CD8-positive, alpha-beta memory T cell (primary cell): ENCODE data around the gene IGLON5. TPM values are rescaled to one million over a fixed set of nuclear protein-coding genes. Genes with fewer than 3 reads are reported as not detected.

Source experiments
- CTCF ChIA-PET: fragments of 350-600 bp; sonication (Branson Sonifier 250); formaldehyde crosslinking; loops from one replicate; lab custom pipeline; 2021; ENCODE audit warnings: antibody characterized with exemption; lab: Charles Lee
- POLR2A ChIA-PET: fragments of 350-600 bp; sonication (Branson Sonifier 250); formaldehyde crosslinking; loops from one replicate; lab custom pipeline; 2021; ENCODE audit warnings: antibody characterized with exemption; lab: Charles Lee
- DNase-seq, 5 donors: peaks; one replicate each; pipeline versions ENCODE4 v3.0.0 to v3.0.0-alpha.2; 2020 to 2022; ENCODE audit warnings: mixed read lengths in 1 of 5
- H3K27ac ChIP-seq: one replicate; pipeline ENCODE4 v1.7.0; 2013; ENCODE audit warnings: low read depth, mild to moderate bottlenecking, low read length, moderate library complexity
- H3K27me3 ChIP-seq: 2 replicates; pipeline ENCODE4 v1.7.0; 2013; ENCODE audit warnings: low read length, mild to moderate bottlenecking; ENCODE audit not compliant: insufficient read depth, poor library complexity, severe bottlenecking
- H3K36me3 ChIP-seq: 2 replicates; pipeline ENCODE4 v1.7.0; 2013; ENCODE audit warnings: mild to moderate bottlenecking, low read length, moderate library complexity; ENCODE audit not compliant: insufficient read depth
- H3K4me1 ChIP-seq: 2 replicates; pipeline ENCODE4 v1.7.0; 2013; ENCODE audit warnings: mild to moderate bottlenecking, low read length, moderate library complexity; ENCODE audit not compliant: insufficient read depth
- H3K4me3 ChIP-seq: 2 replicates; pipeline ENCODE4 v1.7.0; 2013; ENCODE audit warnings: mild to moderate bottlenecking, low read length
- H3K9me3 ChIP-seq: 2 replicates; pipeline ENCODE4 v1.7.0; 2013; ENCODE audit warnings: mild to moderate bottlenecking, low read length
- H3K27ac Mint-ChIP-seq, 8 donors: one replicate each; pipeline ENCODE4 v1.8.0; 2020 to 2021; ENCODE audit warnings: mixed read lengths in 8 of 8, mild to moderate bottlenecking in 6 of 8, inconsistent platforms in 3 of 8, moderate library complexity in 3 of 8
- H3K27me3 Mint-ChIP-seq, 2 donors: one replicate each; pipeline ENCODE4 v1.8.0; 2020 to 2021; ENCODE audit warnings: mixed read lengths in 2 of 2, mild to moderate bottlenecking in 1 of 2, moderate library complexity in 1 of 2
- H3K36me3 Mint-ChIP-seq, 3 donors: one replicate each; pipeline ENCODE4 v1.8.0; 2020 to 2021; ENCODE audit warnings: mixed read lengths in 3 of 3, inconsistent platforms in 1 of 3, mild to moderate bottlenecking in 1 of 3
- H3K4me1 Mint-ChIP-seq, 3 donors: one replicate each; pipeline ENCODE4 v1.8.0; 2020 to 2021; ENCODE audit warnings: mixed read lengths in 3 of 3, inconsistent platforms in 1 of 3, mild to moderate bottlenecking in 1 of 3
- H3K4me3 Mint-ChIP-seq, 7 donors: one replicate each; pipeline ENCODE4 v1.8.0; 2020 to 2021; ENCODE audit warnings: mixed read lengths in 7 of 7, mild to moderate bottlenecking in 6 of 7, moderate library complexity in 4 of 7, inconsistent platforms in 2 of 7
- H3K9me3 Mint-ChIP-seq, 5 donors: one replicate each; pipeline ENCODE4 v1.8.0; 2020 to 2022; ENCODE audit warnings: mixed read lengths in 5 of 5, mild to moderate bottlenecking in 3 of 5, moderate library complexity in 2 of 5, inconsistent platforms in 1 of 5
- polyA plus RNA-seq: library from polyadenylated mRNA; unstranded; fragments of 300-500 nt; fragmentation: Illumina TruSeq; gene quantifications from one replicate; pipeline ENCODE4 v1.2.3, GENCODE V29; 2021
- total RNA-seq, 2 experiments: library from RNA; stranded (reverse); gene quantifications; one replicate each; pipeline ENCODE4 v1.2.3, GENCODE V29; 2021

The IGLON5 gene
- total and polyA plus RNA-seq, 3 experiments from 2014 or later: 0.09 TPM; not detected in 1

DNA sequence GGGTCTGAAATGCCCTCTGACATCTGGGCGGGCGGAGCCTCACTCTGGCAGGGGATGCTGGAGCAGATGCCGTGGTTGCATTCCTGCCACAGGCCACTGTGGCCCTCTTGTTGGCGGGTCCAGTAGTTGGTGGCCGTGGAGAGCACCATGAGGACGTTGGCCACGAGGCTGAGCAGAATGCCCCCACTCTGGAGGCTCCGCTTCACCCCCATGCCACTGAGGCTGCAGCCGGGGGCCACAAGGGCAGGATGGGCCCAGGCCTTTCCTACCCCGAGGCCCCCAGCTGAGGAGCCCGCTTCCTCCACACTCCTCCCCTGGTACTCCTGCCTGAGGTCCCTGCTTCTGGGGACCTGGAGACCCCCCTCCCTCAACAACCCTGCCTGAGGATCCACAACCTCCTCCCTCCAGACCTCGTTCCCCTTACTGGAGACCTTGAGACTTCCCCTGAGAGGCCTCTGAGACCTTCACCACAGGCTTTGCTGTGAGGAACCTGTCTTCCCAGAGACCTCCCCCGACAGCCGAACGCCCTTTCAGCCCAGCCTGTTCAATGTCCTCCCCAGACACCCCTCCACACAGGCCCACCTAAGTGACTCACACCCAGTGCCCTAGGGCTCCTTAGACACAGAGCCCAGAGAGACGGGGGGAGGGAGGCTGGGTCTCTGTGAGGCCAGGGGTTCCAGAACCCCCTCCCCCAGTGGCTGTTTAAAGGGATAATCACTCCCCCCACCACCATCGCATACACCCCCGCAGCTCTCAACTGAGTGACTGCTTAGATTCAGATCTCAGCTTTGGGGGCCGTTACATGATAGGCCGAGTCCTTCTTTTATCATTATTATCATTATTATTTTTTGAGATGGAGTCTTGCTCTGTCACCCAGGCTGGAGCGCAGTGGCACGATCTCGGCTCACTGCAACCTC, 57.2 kb downstream of the IGLON5 start, which contains the start of gene CLDND2:
Gene CLDND2, minus strand, starts transcription at position 638 of the 917 bp plus-strand sequence. Its CDS starts 426 bp downstream, at position 212.
- H3K4me3 Mint-ChIP-seq: peak within 1 kb of the TSS; percentile 89 to 99 (median 95)
- H3K9me3 Mint-ChIP-seq: no peaks in the 10 kb centered on the region
- Histone ChIP-seq H3K9me3 (no peaks in the 10 kb centered on the region), H3K27ac (peak within 1 kb of the TSS; percentile 94), H3K4me3 (peak within 1 kb of the TSS; percentile 99), H3K27me3 (no peaks in the 10 kb centered on the region), H3K36me3 (no peaks in the 10 kb centered on the region), H3K4me1 (peaks cover 51% of the 10 kb centered on the region)
- peak within 1 kb of the TSS; percentile 93 to 100 (median 99) for H3K27ac Mint-ChIP-seq
- peaks cover 0 to 8% of the 10 kb centered on the region in 2 donors for H3K27me3 Mint-ChIP-seq
- peaks cover 0 to 25% (median 3%) of the 10 kb centered on the region in 3 donors for H3K36me3 Mint-ChIP-seq
- DNase-seq: peak; percentile 30 to 78 (median 45)
- ChIA-PET POLR2A (interaction anchor here (0.6 to 2.0 kb wide), 4 partner anchors 9 to 29 kb away, joined by 4 to 18 read pairs (median 6); no protein-coding TSS in a partner anchor), CTCF (interaction anchor here (0.9 to 1.9 kb wide), 8 partner anchors 9 to 49 kb away, joined by 3 to 7 read pairs (median 3); partner anchors contain the start of gene SIGLEC10)
- peaks cover 64 to 92% (median 74%) of the 10 kb centered on the region in 3 donors for H3K4me1 Mint-ChIP-seq

DNA sequence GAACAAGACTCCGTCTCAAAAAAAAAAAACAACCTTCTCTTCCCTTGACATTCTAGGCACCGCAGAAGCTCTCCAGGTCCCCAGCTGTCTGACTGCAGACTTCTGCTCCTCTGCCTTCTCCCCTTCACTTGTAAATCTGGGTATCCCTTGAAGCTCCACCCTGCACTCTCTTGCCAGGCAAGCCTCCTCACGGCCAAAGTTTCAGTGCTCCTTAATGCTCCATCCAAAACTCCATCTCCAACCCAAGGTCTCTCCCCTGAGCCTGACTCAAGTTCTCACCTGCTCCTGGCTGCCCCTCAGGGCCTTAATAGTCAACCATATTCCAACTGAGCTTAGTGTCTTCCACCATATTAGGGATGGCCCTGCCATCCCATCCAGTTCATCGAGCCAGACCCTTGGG, 58.8 kb downstream of the IGLON5 start:
- peaks cover 0 to 7% of the 10 kb centered on the region in 2 donors for H3K27me3 Mint-ChIP-seq
- H3K9me3 ChIP-seq: no peaks in the 10 kb centered on the region
- H3K4me1 Mint-ChIP-seq: peaks cover 67 to 94% (median 77%) of the 10 kb centered on the region in 3 donors
- peak overlapping the region; percentile 76 for H3K27ac ChIP-seq
- no peak for DNase-seq
- H3K27ac Mint-ChIP-seq: peak overlapping the region; percentile 90 to 100 (median 98)
- CTCF ChIA-PET: no interaction called here
- H3K36me3 Mint-ChIP-seq: peaks cover 0 to 25% (median 3%) of the 10 kb centered on the region in 3 donors
- no peaks in the 10 kb centered on the region for H3K9me3 Mint-ChIP-seq
- no peaks in the 10 kb centered on the region for H3K36me3 ChIP-seq
- POLR2A ChIA-PET: interaction anchor here (1.3 kb wide), 2 partner anchors 10 to 25 kb away, joined by 3 to 8 read pairs; no protein-coding TSS in a partner anchor
- peaks cover 57% of the 10 kb centered on the region for H3K4me1 ChIP-seq
- H3K4me3 ChIP-seq: peak overlapping the region; percentile 54
- H3K4me3 Mint-ChIP-seq: peak overlapping the region; percentile 83 to 99 (median 95)
- no peaks in the 10 kb centered on the region for H3K27me3 ChIP-seq

DNA sequence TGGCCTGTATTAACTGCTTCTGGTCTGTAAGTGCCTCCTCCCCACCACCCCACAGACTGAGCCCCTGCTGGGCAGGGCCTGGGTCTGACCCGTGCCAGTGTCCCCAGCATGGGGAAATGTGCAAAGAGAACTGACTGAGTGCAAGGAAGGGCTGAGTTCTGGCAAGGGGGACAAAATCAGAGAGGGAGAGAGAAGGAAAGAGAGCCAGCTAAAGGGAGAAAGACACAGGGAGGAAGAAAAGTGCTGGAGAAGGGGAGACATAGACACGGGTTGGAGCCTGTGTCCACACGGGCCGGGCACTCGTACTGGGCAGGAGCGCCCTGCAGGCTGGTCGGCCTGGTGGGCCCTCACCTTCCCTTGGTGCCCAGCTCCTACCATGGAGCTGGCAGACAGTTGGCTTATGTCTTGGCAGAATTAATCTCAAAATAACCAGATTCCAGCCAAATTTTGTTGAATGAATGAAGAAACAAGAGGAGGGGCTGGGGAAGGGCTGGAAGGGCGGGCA, 59.8 kb downstream of the IGLON5 start:
- H3K27ac ChIP-seq: peak overlapping the region; percentile 76
- peaks cover 71 to 97% (median 79%) of the 10 kb centered on the region in 3 donors for H3K4me1 Mint-ChIP-seq
- peaks cover 0 to 22% (median 3%) of the 10 kb centered on the region in 3 donors for H3K36me3 Mint-ChIP-seq

DNA sequence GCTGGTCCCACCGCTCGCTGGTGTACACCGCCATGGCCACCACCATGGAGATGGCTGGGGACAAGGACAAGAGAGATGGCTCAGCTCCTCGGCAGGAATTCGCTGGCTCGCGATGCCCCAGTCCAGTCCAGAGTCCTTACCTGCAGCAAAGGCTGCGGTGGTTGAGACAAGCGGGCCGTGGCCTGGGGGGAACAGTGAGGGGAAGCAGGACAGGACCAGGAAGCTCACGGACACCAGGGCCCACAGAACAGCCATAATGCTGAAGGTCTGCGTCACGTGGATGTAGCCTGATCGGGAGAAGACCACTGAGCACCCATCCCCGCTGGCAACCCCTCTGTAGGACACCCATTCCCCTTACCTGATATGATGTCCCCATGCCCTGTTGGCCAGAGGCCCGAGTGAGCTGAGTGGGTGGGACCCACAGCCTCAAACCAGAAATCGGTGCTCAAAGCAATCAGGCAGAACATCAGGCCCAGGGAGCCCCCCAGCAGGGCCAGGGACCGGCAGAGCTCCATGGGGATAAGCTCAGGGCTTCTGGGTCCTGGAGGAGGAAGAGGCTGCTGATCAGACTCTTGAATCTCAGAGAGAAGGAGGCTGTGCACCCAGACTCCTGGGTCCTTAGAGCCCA, 60.7 kb downstream of the IGLON5 start:
- Histone ChIP-seq H3K27me3 (no peaks in the 10 kb centered on the region), H3K9me3 (no peaks in the 10 kb centered on the region), H3K4me1 (peaks cover 63% of the 10 kb centered on the region), H3K36me3 (no peaks in the 10 kb centered on the region), H3K4me3 (peak overlapping the region; percentile 54), H3K27ac (peak overlapping the region; percentile 76)
- peak overlapping the region; percentile 83 to 99 (median 95) for H3K4me3 Mint-ChIP-seq
- ChIA-PET POLR2A (interaction anchor here (1.3 to 2.3 kb wide), 3 partner anchors 22 to 70 kb away, joined by 5 to 17 read pairs (median 5); no protein-coding TSS in a partner anchor), CTCF (interaction anchor here (0.9 to 1.9 kb wide), 7 partner anchors 10 to 67 kb away, joined by 3 to 6 read pairs (median 4); partner anchors contain the start of gene VSIG10L)
- H3K27ac Mint-ChIP-seq: peak overlapping the region; percentile 90 to 100 (median 98)
- DNase-seq: no peak
- peaks cover 0 to 4% of the 10 kb centered on the region in 2 donors for H3K27me3 Mint-ChIP-seq
- H3K4me1 Mint-ChIP-seq: peaks cover 72 to 96% (median 84%) of the 10 kb centered on the region in 3 donors
- H3K9me3 Mint-ChIP-seq: no peaks in the 10 kb centered on the region
- H3K36me3 Mint-ChIP-seq: peaks cover 0 to 16% (median 3%) of the 10 kb centered on the region in 3 donors

More for the DNA sequence above, 59.8 kb downstream of the IGLON5 start:
- H3K27me3 Mint-ChIP-seq: peaks cover 0 to 5% of the 10 kb centered on the region in 2 donors
- peak overlapping the region; percentile 83 to 99 (median 95) for H3K4me3 Mint-ChIP-seq
- POLR2A ChIA-PET: interaction anchor here (2.3 kb wide), 1 partner anchor 23 kb away, joined by 17 read pairs; no protein-coding TSS in a partner anchor
- Histone ChIP-seq H3K36me3 (no peaks in the 10 kb centered on the region), H3K9me3 (no peaks in the 10 kb centered on the region), H3K4me1 (peaks cover 61% of the 10 kb centered on the region), H3K4me3 (peak overlapping the region; percentile 54), H3K27me3 (no peaks in the 10 kb centered on the region)
- H3K27ac Mint-ChIP-seq: peak overlapping the region; percentile 90 to 100 (median 98)
- no peak for DNase-seq
- H3K9me3 Mint-ChIP-seq: no peaks in the 10 kb centered on the region
- CTCF ChIA-PET: interaction anchor here (1.5 kb wide), 1 partner anchor 29 kb away, joined by 5 read pairs; the partner anchor contains the start of gene VSIG10L

DNA sequence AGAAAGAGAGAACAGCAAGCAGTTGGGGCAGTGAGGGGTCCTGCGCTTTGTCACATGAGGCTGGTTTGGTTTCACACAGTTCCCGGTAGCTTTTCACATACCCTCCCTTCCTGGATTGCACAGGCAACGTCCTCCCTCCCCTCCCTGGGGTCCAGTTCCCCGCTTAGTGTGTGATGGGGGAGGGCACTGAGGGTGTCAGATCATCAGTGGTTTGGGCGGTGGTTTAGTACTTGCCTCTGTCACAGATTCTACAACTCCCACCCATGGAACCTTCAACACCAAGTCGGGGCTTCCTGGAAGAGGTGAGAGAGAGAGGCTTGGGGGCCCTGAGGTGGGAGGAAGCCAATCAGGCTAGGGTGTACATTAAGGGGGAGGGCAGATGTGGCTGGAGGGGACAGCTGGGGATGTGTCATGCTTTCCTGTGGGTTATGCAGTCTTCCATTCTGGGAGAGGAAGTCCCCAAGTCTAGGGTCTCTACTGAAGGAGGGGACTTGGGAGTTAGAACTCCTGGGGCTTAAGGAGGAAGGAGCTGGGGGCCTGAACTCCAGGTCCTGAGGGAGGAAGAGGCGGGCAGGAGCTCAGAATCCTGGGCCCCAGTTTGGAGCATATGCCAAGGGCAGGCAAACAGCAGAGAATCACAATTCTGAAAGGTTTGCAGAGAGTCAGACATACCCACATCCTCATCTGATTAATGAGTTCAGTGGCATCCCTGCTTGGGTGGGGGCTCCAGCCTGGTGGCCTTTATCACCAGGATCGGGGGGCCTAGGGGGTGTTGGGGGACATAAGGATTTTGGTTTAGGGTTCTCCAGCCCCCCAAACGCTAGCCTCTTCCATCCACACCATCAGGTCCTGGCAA, 61.4 kb downstream of the IGLON5 start, which contains the start of gene NKG7:
Gene NKG7, minus strand, starts transcription at position 6 of the 856 bp plus-strand sequence. CDS start 119 bp downstream, outside the sequence.
- Histone ChIP-seq H3K4me3 (peak within 1 kb of the TSS; percentile 54), H3K9me3 (no peaks in the 10 kb centered on the region), H3K27me3 (no peaks in the 10 kb centered on the region), H3K36me3 (no peaks in the 10 kb centered on the region), H3K4me1 (peaks cover 63% of the 10 kb centered on the region), H3K27ac (peak within 1 kb of the TSS; percentile 76)
- Mint-ChIP-seq H3K4me1 (peaks cover 69 to 90% (median 80%) of the 10 kb centered on the region in 3 donors), H3K9me3 (no peaks in the 10 kb centered on the region), H3K36me3 (peaks cover 0 to 12% (median 3%) of the 10 kb centered on the region in 3 donors), H3K27ac (peak within 1 kb of the TSS; percentile 90 to 100 (median 98)), H3K4me3 (peak within 1 kb of the TSS; percentile 83 to 99 (median 95)), H3K27me3 (peaks cover 0 to 3% of the 10 kb centered on the region in 2 donors)
- ChIA-PET POLR2A (interaction anchor here (1.3 to 2.3 kb wide), 3 partner anchors 22 to 69 kb away, joined by 5 to 17 read pairs (median 5); no protein-coding TSS in a partner anchor), CTCF (interaction anchor here (1.1 to 1.9 kb wide), 5 partner anchors 21 to 67 kb away, joined by 3 to 6 read pairs (median 4); no protein-coding TSS in a partner anchor)
- DNase-seq: peak; percentile 47 to 93 (median 69)

DNA sequence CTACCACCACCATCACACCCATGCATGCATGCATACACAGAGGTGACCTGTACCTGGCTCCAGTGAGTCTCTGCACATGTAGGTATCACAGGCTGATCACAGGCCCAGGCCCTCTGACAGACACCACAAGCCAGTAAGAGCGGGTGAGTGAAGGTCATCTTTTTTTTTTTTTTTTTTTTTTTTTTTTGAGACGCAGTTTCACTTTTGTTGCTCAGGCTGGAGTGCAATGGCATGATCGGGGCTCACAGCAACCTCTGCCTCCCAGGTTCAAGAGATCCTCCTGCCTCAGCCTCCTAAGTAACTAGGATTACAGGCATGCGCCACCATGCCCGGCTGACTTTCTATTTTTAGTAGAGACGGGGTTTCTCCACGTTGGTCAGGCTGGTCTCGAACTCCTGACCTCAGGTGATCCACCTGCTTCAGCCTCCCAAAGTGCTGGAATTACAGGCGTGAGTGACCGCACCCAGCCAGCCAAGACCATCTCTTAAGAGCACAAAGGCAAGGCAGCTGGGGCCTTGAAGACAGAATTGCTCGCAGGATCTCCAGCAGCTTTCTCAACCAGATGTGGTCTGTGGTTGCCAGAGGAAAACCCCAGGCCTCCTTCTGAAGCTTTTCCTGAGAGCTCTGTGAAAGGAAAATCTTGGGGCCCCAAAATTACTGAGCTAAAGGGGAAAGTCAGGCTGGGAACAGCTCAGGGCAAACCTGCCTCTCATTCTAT, 64.2 kb downstream of the IGLON5 start:
- H3K4me3 ChIP-seq: no peak overlapping the region
- H3K27ac ChIP-seq: no peak overlapping the region
- H3K27me3 ChIP-seq: no peaks in the 10 kb centered on the region
- DNase-seq: peak in 3 of 5 donors; percentile 45 to 66 (median 50)
- POLR2A ChIA-PET: no interaction called here
- Mint-ChIP-seq H3K36me3 (peaks cover 0 to 12% (median 3%) of the 10 kb centered on the region in 3 donors), H3K27me3 (peaks cover 0 to under 1% of the 10 kb centered on the region in 2 donors), H3K27ac (peak overlapping the region; percentile 84 to 100 (median 94)), H3K4me1 (peaks cover 66 to 82% (median 81%) of the 10 kb centered on the region in 3 donors), H3K4me3 (peak overlapping the region; percentile 55 to 88 (median 78)), H3K9me3 (no peaks in the 10 kb centered on the region)
- H3K4me1 ChIP-seq: peaks cover 51% of the 10 kb centered on the region
- H3K36me3 ChIP-seq: no peaks in the 10 kb centered on the region
- CTCF ChIA-PET: interaction anchor here (0.9 kb wide), 1 partner anchor 46 kb away, joined by 3 read pairs; no protein-coding TSS in a partner anchor
- no peaks in the 10 kb centered on the region for H3K9me3 ChIP-seq
